ENCODE data around the gene SH3TC2. TPM values are rescaled to one million over a fixed set of nuclear protein-coding genes. Genes with fewer than 3 reads are reported as not detected.
A peak's percentile ranks its signal among the peaks of the same experiment; 100 is the strongest.

The SH3TC2 gene
- total RNA-seq, 1 experiment from 2014 or later: 38.8 TPM

- intact Hi-C loops (cut with micrococcal nuclease; ENCODE audit: unreplicated experiment): loop anchor here (2.0 kb wide), 1 partner anchor 71 kb away; no protein-coding TSS in a partner anchor
- no peaks in the 10 kb centered on the region for H3K79me2 ChIP-seq (ENCODE audit: low read depth)
- H2AFZ ChIP-seq: no peak overlapping the region
- H3K36me3 ChIP-seq (ENCODE audit: low read depth): no peaks in the 10 kb centered on the region
- peak in 1 of 2 experiments; percentile 31 for DNase-seq
- no peaks in the 10 kb centered on the region for H3K9me2 ChIP-seq (ENCODE audit: insufficient read depth)
- ChIA-PET POLR2A (ENCODE audit: unreplicated experiment) (no interaction called here), CTCF (interaction anchor here (0.7 to 0.8 kb wide), 2 partner anchors 192 to 222 kb away, joined by 3 read pairs; no protein-coding TSS in a partner anchor)
- no peak overlapping the region for H3K4me3 ChIP-seq
- no peak overlapping the region for H3K4me2 ChIP-seq
- peaks cover 38% of the 10 kb centered on the region for H3F3A ChIP-seq (ENCODE audit: insufficient read depth, low read depth)
- no peaks in the 10 kb centered on the region for H3K27me3 ChIP-seq (ENCODE audit: insufficient read depth, low read depth)
- H3K4me1 ChIP-seq (replicated peaks; ENCODE audit: insufficient read depth): peaks cover 57% of the 10 kb centered on the region
- TF ChIP-seq CTCF (conservative IDR thresholded peaks at IDR 0.05): no peak
- TF ChIP-seq EZH2 (IDR thresholded peaks at IDR 0.05; ENCODE audit: low read depth): no peak
- H4K20me1 ChIP-seq (ENCODE audit: insufficient read depth): no peaks in the 10 kb centered on the region
- no peaks in the 10 kb centered on the region for H3K9me3 ChIP-seq (ENCODE audit: insufficient read depth, low read depth)
- peak overlapping the region; percentile 34 for H3K27ac ChIP-seq
- no TSS peak for BruUV-seq (replicated peaks)
Observed at GRCh38 chr5:148963664-148964063, 99.2 kb downstream of the SH3TC2 start.

DNA sequence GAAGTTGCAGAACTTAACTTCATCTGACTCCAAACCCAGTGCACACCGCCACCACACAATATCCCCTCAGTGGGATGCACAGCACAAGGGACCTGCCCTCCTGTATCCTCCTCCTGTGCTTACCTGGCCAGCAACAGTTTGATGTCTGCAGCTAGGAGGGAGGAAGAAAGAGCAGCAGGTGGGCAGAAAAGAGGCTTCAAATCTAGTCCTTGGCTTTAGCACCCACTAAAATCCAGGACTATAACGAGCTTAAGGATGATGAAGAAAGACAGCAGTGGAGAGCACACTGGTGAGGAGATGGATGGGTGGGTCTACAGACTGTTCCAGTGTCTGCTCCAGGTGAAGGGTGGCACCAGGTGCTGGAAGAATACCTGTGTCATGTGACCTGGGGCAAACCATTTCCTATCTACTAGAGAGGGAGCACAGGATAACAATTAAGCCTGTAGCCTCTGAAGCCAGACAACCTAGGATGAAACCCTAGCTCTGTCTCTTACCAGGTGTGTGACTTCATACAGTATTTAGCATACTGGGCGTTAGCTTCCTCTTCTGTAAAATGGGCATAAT is 100.0 kb downstream of the SH3TC2 start:
- DNase-seq: peak in 1 of 2 experiments; percentile 34
- POLR2A ChIA-PET (ENCODE audit: unreplicated experiment): no interaction called here
- intact Hi-C loops (cut with micrococcal nuclease; ENCODE audit: unreplicated experiment): no loop called here
- H4K20me1 ChIP-seq (ENCODE audit: insufficient read depth): no peaks in the 10 kb centered on the region
- no peaks in the 10 kb centered on the region for H3K79me2 ChIP-seq (ENCODE audit: low read depth)
- peaks cover 38% of the 10 kb centered on the region for H3F3A ChIP-seq (ENCODE audit: insufficient read depth, low read depth)
- H3K27ac ChIP-seq: no peak overlapping the region
- H3K36me3 ChIP-seq (ENCODE audit: low read depth): no peaks in the 10 kb centered on the region
- CTCF ChIA-PET: interaction anchor here (0.6 to 0.9 kb wide), 4 partner anchors 47 to 404 kb away, joined by 3 read pairs; no protein-coding TSS in a partner anchor
- no peak overlapping the region for H2AFZ ChIP-seq
- H3K27me3 ChIP-seq (ENCODE audit: insufficient read depth, low read depth): no peaks in the 10 kb centered on the region
- no peaks in the 10 kb centered on the region for H3K9me2 ChIP-seq (ENCODE audit: insufficient read depth)
- no peak overlapping the region for H3K4me3 ChIP-seq
- TF ChIP-seq CTCF (conservative IDR thresholded peaks at IDR 0.05) (no peak), EZH2 (IDR thresholded peaks at IDR 0.05; ENCODE audit: low read depth) (no peak)
- H3K4me2 ChIP-seq: no peak overlapping the region
- BruUV-seq (replicated peaks): no TSS peak
- no peaks in the 10 kb centered on the region for H3K9me3 ChIP-seq (ENCODE audit: insufficient read depth, low read depth)
- H3K4me1 ChIP-seq (replicated peaks; ENCODE audit: insufficient read depth): peaks cover 58% of the 10 kb centered on the region

- no TSS peak for BruUV-seq (replicated peaks)
- no peak for DNase-seq
- H4K20me1 ChIP-seq (ENCODE audit: insufficient read depth): no peaks in the 10 kb centered on the region
- H3K9me3 ChIP-seq (ENCODE audit: insufficient read depth, low read depth): no peaks in the 10 kb centered on the region
- H3K79me2 ChIP-seq (ENCODE audit: low read depth): no peaks in the 10 kb centered on the region
- TF ChIP-seq EZH2 (IDR thresholded peaks at IDR 0.05; ENCODE audit: low read depth): no peak
- no peak for TF ChIP-seq CTCF (conservative IDR thresholded peaks at IDR 0.05)
- H3K4me3 ChIP-seq: no peak overlapping the region
- H3K27me3 ChIP-seq (ENCODE audit: insufficient read depth, low read depth): no peaks in the 10 kb centered on the region
- peak overlapping the region; percentile 13 for H3K27ac ChIP-seq
- peaks cover 37% of the 10 kb centered on the region for H3F3A ChIP-seq (ENCODE audit: insufficient read depth, low read depth)
- no peak overlapping the region for H3K4me2 ChIP-seq
- peaks cover 65% of the 10 kb centered on the region for H3K4me1 ChIP-seq (replicated peaks; ENCODE audit: insufficient read depth)
- no peaks in the 10 kb centered on the region for H3K9me2 ChIP-seq (ENCODE audit: insufficient read depth)
- CTCF ChIA-PET: interaction anchor here (0.6 to 0.9 kb wide), 3 partner anchors 46 to 405 kb away, joined by 3 read pairs; no protein-coding TSS in a partner anchor
- POLR2A ChIA-PET (ENCODE audit: unreplicated experiment): no interaction called here
- intact Hi-C loops (cut with micrococcal nuclease; ENCODE audit: unreplicated experiment): no loop called here
- H3K36me3 ChIP-seq (ENCODE audit: low read depth): no peaks in the 10 kb centered on the region
- H2AFZ ChIP-seq: no peak overlapping the region
Observed at GRCh38 chr5:148962200-148962550, 100.7 kb downstream of the SH3TC2 start.

All from PC-9 (cell line).